Loucy (cell line): ENCODE measurements around the gene TAS2R40.
A peak's percentile ranks its signal among the peaks of the same experiment; 100 is the strongest.

ENCODE experiments used
- H2AFZ ChIP-seq: fragments of 200-600 bp; sonication (generic); 2 replicates; pipeline ENCODE4 v1.6.0; 2016; ENCODE audit warnings: antibody characterized with exemption, mild to moderate bottlenecking, low read length, moderate library complexity
- H3F3A ChIP-seq: fragments of 200-600 bp; 2 replicates; pipeline ENCODE4 v1.6.0; 2016; ENCODE audit warnings: antibody characterized with exemption, low read depth, mild to moderate bottlenecking
- H3K27me3 ChIP-seq: fragments of 200-600 bp; sonication (generic); 2 replicates; pipeline ENCODE4 v1.6.1; 2014; ENCODE audit warnings: low read length, mild to moderate bottlenecking; ENCODE audit not compliant: insufficient read depth, poor library complexity, severe bottlenecking
- H3K36me3 ChIP-seq: fragments of 200-600 bp; sonication (generic); 2 replicates; pipeline ENCODE4 v1.6.1; 2016; ENCODE audit warnings: low read length; ENCODE audit not compliant: insufficient read depth
- H3K4me1 ChIP-seq: fragments of 200-600 bp; sonication (generic); 2 replicates; pipeline ENCODE4 v1.5.1; 2014; ENCODE audit warnings: low read length, mild to moderate bottlenecking; ENCODE audit not compliant: insufficient read depth, poor library complexity, severe bottlenecking
- H3K4me2 ChIP-seq: fragments of 200-600 bp; sonication (generic); 2 replicates; pipeline ENCODE4 v1.6.0; 2014; ENCODE audit warnings: antibody characterized with exemption, low read length, low read depth, mild to moderate bottlenecking; ENCODE audit not compliant: poor library complexity, severe bottlenecking
- H3K4me3 ChIP-seq: fragments of 200-600 bp; sonication (generic); 2 replicates; pipeline ENCODE4 v1.5.1; 2014; ENCODE audit warnings: low read length, mild to moderate bottlenecking, mixed read lengths; ENCODE audit not compliant: poor library complexity, severe bottlenecking
- H3K79me2 ChIP-seq: fragments of 200-600 bp; sonication (generic); 2 replicates; pipeline ENCODE4 v1.6.1; 2014; ENCODE audit warnings: low read length; ENCODE audit not compliant: insufficient read depth
- H3K9ac ChIP-seq: fragments of 200-600 bp; sonication (generic); 2 replicates; pipeline ENCODE4 v1.6.0; 2014; ENCODE audit warnings: mild to moderate bottlenecking, low read depth, low read length, moderate library complexity; ENCODE audit not compliant: poor library complexity, severe bottlenecking
- H3K9me2 ChIP-seq: fragments of 200-600 bp; sonication (generic); replicated peaks from 2 replicates; pipeline ENCODE4 v1.6.1; 2016; ENCODE audit warnings: low read depth, low read length, mixed read lengths
- H3K9me3 ChIP-seq: fragments of 200-600 bp; sonication (generic); 2 replicates; pipeline ENCODE4 v1.6.1; 2014; ENCODE audit warnings: mild to moderate bottlenecking, antibody characterized with exemption, low read length, low read depth; ENCODE audit not compliant: insufficient read depth
- H4K20me1 ChIP-seq: fragments of 200-600 bp; sonication (generic); 2 replicates; pipeline ENCODE4 v1.6.0; 2014; ENCODE audit warnings: antibody characterized with exemption, low read length, mild to moderate bottlenecking; ENCODE audit not compliant: insufficient read depth, poor library complexity, severe bottlenecking
- EZH2phosphoT487 ChIP-seq: fragments of 200-600 bp; IDR thresholded peaks from 2 replicates; pipeline ENCODE4 v1.6.1; 2018; ENCODE audit warnings: antibody characterized with exemption, mild to moderate bottlenecking, moderate library complexity, borderline replicate concordance
- TF ChIP-seq, protein P1 (sequence below): fragments of 200-600 bp; sonication (generic); conservative IDR thresholded peaks from 2 replicates; pipeline ENCODE4 v1.5.1; 2014; ENCODE audit warnings: mild to moderate bottlenecking, antibody characterized with exemption, low read length

TAS2R40 gene

GRCh38 chr7:143248761-143249354, 27.0 kb downstream of the TAS2R40 start:
- H3K4me1 ChIP-seq = peaks cover 50% of the 10 kb centered on the region
- no peaks in the 10 kb centered on the region for H3F3A ChIP-seq
- H3K27me3 ChIP-seq = no peaks in the 10 kb centered on the region
- no peak overlapping the region for H2AFZ ChIP-seq
- no peak overlapping the region for H3K4me3 ChIP-seq
- no peaks in the 10 kb centered on the region for H3K9me3 ChIP-seq
- no peak overlapping the region for H3K4me2 ChIP-seq
- no peaks in the 10 kb centered on the region for H3K79me2 ChIP-seq
- no peaks in the 10 kb centered on the region for H3K9me2 ChIP-seq
- no peak overlapping the region for H3K9ac ChIP-seq
- H3K36me3 ChIP-seq = no peaks in the 10 kb centered on the region
- TF ChIP-seq EZH2phosphoT487 = no peak
- TF ChIP-seq, protein P1, sequence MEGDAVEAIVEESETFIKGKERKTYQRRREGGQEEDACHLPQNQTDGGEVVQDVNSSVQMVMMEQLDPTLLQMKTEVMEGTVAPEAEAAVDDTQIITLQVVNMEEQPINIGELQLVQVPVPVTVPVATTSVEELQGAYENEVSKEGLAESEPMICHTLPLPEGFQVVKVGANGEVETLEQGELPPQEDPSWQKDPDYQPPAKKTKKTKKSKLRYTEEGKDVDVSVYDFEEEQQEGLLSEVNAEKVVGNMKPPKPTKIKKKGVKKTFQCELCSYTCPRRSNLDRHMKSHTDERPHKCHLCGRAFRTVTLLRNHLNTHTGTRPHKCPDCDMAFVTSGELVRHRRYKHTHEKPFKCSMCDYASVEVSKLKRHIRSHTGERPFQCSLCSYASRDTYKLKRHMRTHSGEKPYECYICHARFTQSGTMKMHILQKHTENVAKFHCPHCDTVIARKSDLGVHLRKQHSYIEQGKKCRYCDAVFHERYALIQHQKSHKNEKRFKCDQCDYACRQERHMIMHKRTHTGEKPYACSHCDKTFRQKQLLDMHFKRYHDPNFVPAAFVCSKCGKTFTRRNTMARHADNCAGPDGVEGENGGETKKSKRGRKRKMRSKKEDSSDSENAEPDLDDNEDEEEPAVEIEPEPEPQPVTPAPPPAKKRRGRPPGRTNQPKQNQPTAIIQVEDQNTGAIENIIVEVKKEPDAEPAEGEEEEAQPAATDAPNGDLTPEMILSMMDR = no peak
- no peaks in the 10 kb centered on the region for H4K20me1 ChIP-seq

DNA sequence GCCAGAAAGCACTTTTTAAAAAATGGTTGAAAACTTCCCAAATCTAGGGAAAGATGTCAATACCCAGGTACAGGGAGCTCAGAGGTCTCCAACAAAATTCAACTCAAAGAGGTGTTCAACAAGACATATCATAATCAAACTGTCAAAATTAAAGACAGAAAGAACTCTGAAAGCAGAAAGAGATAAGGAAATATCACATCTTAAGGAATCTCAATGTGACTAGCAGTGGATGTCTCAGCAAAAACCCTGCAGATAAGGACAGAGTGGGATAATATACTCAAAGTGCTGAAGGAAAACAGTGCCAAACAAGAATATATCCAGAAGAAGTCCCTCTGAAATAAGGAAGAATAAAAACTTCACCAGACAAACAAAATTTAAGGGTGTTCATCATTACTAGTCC, 28.4 kb downstream of the TAS2R40 start:
- Histone ChIP-seq H3K9me3 (no peaks in the 10 kb centered on the region), H3K4me1 (peaks cover 36% of the 10 kb centered on the region), H3K4me2 (peak overlapping the region; percentile 22), H4K20me1 (no peaks in the 10 kb centered on the region), H3K4me3 (no peak overlapping the region), H3K79me2 (no peaks in the 10 kb centered on the region), H3F3A (no peaks in the 10 kb centered on the region), H3K36me3 (no peaks in the 10 kb centered on the region), H3K9ac (no peak overlapping the region), H3K9me2 (no peaks in the 10 kb centered on the region), H3K27me3 (no peaks in the 10 kb centered on the region), H2AFZ (no peak overlapping the region)
- TF ChIP-seq, protein P1 = no peak
- TF ChIP-seq EZH2phosphoT487 = no peak

- peak overlapping the region; percentile 22 for H3K4me2 ChIP-seq
- peaks cover 34% of the 10 kb centered on the region for H3K4me1 ChIP-seq
- TF ChIP-seq EZH2phosphoT487 = no peak
- TF ChIP-seq, protein P1 = no peak
Measured at GRCh38 chr7:143250822-143251221, 29.0 kb downstream of the TAS2R40 start.

More at GRCh38 chr7:143250822-143251221, 29.0 kb downstream of the TAS2R40 start:
- no peaks in the 10 kb centered on the region for H3F3A ChIP-seq
- H2AFZ ChIP-seq = no peak overlapping the region
- no peak overlapping the region for H3K9ac ChIP-seq
- H3K9me2 ChIP-seq = no peaks in the 10 kb centered on the region
- H3K27me3 ChIP-seq = no peaks in the 10 kb centered on the region
- H3K4me3 ChIP-seq = no peak overlapping the region
- H3K36me3 ChIP-seq = no peaks in the 10 kb centered on the region
- no peaks in the 10 kb centered on the region for H4K20me1 ChIP-seq
- no peaks in the 10 kb centered on the region for H3K79me2 ChIP-seq
- H3K9me3 ChIP-seq = no peaks in the 10 kb centered on the region
